Naive thymus-derived CD4-positive, alpha-beta T cell (primary cell): ENCODE data around the gene RNF4. TPM values are rescaled to one million over a fixed set of nuclear protein-coding genes. Genes with fewer than 3 reads are reported as not detected.

Experiments used
- ATAC-seq: fragments of 150-1000 bp; cut with Tn5 transposase; 2 replicates; pipeline ENCODE4 v1.10.0; 2021; ENCODE audit warnings: mild to moderate bottlenecking, moderate library complexity
- CTCF ChIA-PET: fragments of 350-600 bp; sonication (Branson Sonifier 250); formaldehyde crosslinking; loops from one replicate; lab custom pipeline; 2021; ENCODE audit warnings: antibody characterized with exemption; lab: Charles Lee
- POLR2A ChIA-PET: fragments of 350-600 bp; sonication (Branson Sonifier 250); formaldehyde crosslinking; loops from one replicate; lab custom pipeline; 2021; ENCODE audit warnings: antibody characterized with exemption, inconsistent platforms; lab: Charles Lee
- DNase-seq, 9 donors: peaks; one replicate each; pipeline versions ENCODE4 v3.0.0 to v3.0.0-alpha.2; 2020 to 2022; ENCODE audit warnings: mixed read lengths in 1 of 9
- H3K27ac ChIP-seq: one replicate; pipeline ENCODE4 v1.7.0; 2013; ENCODE audit warnings: mild to moderate bottlenecking, low read depth, low read length, moderate library complexity
- H3K27me3 ChIP-seq, 2 donors: one replicate each; pipeline ENCODE4 v1.7.0; 2013; ENCODE audit warnings: low read length in 2 of 2, mild to moderate bottlenecking in 2 of 2, moderate library complexity in 2 of 2; ENCODE audit not compliant: control insufficient read depth in 2 of 2, insufficient read depth in 2 of 2
- H3K36me3 ChIP-seq, 3 experiments: 1 replicate in 2 of 3; 2 replicates in 1 of 3; pipeline ENCODE4 v1.7.0; 2013; ENCODE audit warnings: low read length in 3 of 3, mild to moderate bottlenecking in 3 of 3, moderate library complexity in 1 of 3; ENCODE audit not compliant: insufficient read depth in 3 of 3, control insufficient read depth in 2 of 3
- H3K4me1 ChIP-seq, 2 donors: one replicate each; pipeline ENCODE4 v1.7.0; 2013; ENCODE audit warnings: low read length in 2 of 2, mild to moderate bottlenecking in 2 of 2, moderate library complexity in 1 of 2; ENCODE audit not compliant: control insufficient read depth in 2 of 2, insufficient read depth in 2 of 2
- H3K4me3 ChIP-seq: 2 replicates; pipeline ENCODE4 v1.7.0; 2013; ENCODE audit warnings: mild to moderate bottlenecking, low read length
- H3K9me3 ChIP-seq, 3 experiments: 1 replicate in 2 of 3; 2 replicates in 1 of 3; pipeline ENCODE4 v1.7.0; 2013; ENCODE audit warnings: low read length in 3 of 3; ENCODE audit not compliant: control insufficient read depth in 2 of 3
- H3K27ac Mint-ChIP-seq, 9 donors: one replicate each; pipeline ENCODE4 v1.8.0; 2020 to 2022; ENCODE audit warnings: mixed read lengths in 9 of 9, mild to moderate bottlenecking in 8 of 9, moderate library complexity in 5 of 9, inconsistent platforms in 2 of 9
- H3K27me3 Mint-ChIP-seq, 5 donors: one replicate each; pipeline ENCODE4 v1.8.0; 2021 to 2022; ENCODE audit warnings: mixed read lengths in 5 of 5, mild to moderate bottlenecking in 1 of 5
- H3K36me3 Mint-ChIP-seq, 5 donors: one replicate each; pipeline ENCODE4 v1.8.0; 2020 to 2022; ENCODE audit warnings: mixed read lengths in 5 of 5, mild to moderate bottlenecking in 3 of 5, inconsistent platforms in 1 of 5
- H3K4me1 Mint-ChIP-seq, 7 donors: one replicate each; pipeline ENCODE4 v1.8.0; 2020 to 2022; ENCODE audit warnings: mixed read lengths in 7 of 7, mild to moderate bottlenecking in 3 of 7, inconsistent platforms in 1 of 7
- H3K4me3 Mint-ChIP-seq, 10 donors: one replicate each; pipeline ENCODE4 v1.8.0; 2020 to 2022; ENCODE audit warnings: mild to moderate bottlenecking in 10 of 10, mixed read lengths in 10 of 10, moderate library complexity in 6 of 10, inconsistent platforms in 2 of 10
- H3K9me3 Mint-ChIP-seq, 11 donors: one replicate each; pipeline ENCODE4 v1.8.0; 2020 to 2022; ENCODE audit warnings: mixed read lengths in 11 of 11, mild to moderate bottlenecking in 4 of 11, inconsistent platforms in 1 of 11, moderate library complexity in 1 of 11
- intact Hi-C, 2 donors: fragments of 100-400 bp; cut with micrococcal nuclease; formaldehyde crosslinking; loops; one replicate each; pipeline ENCODE4 v1.15.1; 2023
- polyA plus RNA-seq, 2 donors: library from polyadenylated mRNA; unstranded; fragments of 300-500 nt; fragmentation: Illumina TruSeq; gene quantifications; one replicate each; pipeline ENCODE4 v1.2.3, GENCODE V29; 2021
- total RNA-seq, 6 experiments: library from RNA in 5 of 6; stranded (reverse) in 5 of 6; gene quantifications; 1 replicate in 5 of 6; 2 replicates in 1 of 6; pipeline ENCODE4 v1.2.3 and lab custom pipeline; 2021 to 2026

Gene RNF4, protein sequence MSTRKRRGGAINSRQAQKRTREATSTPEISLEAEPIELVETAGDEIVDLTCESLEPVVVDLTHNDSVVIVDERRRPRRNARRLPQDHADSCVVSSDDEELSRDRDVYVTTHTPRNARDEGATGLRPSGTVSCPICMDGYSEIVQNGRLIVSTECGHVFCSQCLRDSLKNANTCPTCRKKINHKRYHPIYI
- total RNA-seq (100 to 1,000 TPM in 1 of 5 experiments, 10 to 100 TPM in 4; 80.7 to 101 (median 91.8) TPM), polyA plus RNA-seq (10 to 100 TPM; 69.4 to 96.8 TPM), total RNA-seq (lab: John Stamatoyannopoulos, UW) (116 reads per million, percentile 87 among the genes with 10 or more reads in this experiment)

DNA sequence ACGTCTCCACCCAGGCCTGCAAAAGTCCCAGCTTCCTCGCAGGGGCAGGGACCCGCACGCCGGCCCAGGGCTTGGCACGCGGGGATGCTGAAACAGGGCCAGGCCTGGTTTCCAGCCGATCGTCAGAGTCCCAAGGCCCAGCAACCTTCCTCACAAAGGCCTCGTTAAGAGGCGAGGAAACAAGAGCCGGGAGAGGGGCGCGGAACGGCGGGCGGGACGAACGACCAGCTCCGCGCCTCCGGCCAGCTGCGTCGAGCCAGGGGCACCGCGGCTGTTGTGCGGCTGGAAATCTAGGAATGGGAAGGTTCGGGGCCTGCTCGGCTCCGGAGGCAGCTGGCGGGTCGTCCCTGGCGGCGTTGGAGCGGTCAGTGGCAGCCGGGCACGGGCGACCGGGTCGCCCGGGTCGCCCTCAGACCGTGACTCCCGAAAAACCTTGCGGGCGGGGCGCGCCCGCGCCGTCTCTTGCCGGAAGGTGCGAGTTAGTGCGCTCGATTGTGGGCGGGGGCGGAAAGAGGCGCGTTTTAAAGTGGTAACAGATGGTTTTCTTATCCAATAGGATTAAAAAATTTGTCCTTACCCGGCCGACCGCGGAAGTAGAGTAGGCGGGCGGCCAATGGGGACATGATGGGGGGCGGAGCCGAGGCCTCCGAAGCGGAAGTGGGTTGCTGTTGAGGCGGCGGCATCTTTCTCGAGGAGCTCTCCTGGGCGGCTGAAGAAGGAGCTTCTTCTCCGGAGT lies at the start of gene RNF4:
Gene RNF4 (plus strand): TSS at position 651 of the 736 bp plus-strand sequence. CDS start 21,388 bp downstream, outside the sequence.
- H3K27ac ChIP-seq = peak within 1 kb of the TSS; percentile 94
- no peaks in the 10 kb centered on the region for H3K27me3 ChIP-seq
- peaks cover 40 to 66% (median 53%) of the 10 kb centered on the region in 7 donors for H3K4me1 Mint-ChIP-seq
- peak within 1 kb of the TSS; percentile 70 for H3K4me3 ChIP-seq
- intact Hi-C loops = loop anchor here (1.0 to 5.0 kb wide), 17 partner anchors 17 to 756 kb away; partner anchors contain the start of genes CFAP99 (in 2 of the 2), FAM193A (in 2 of the 2), GRK4 (in 2 of the 2) and HAUS3 (in 2 of the 2)
- no peaks in the 10 kb centered on the region for H3K9me3 ChIP-seq
- ChIA-PET CTCF (interaction anchor here (0.9 kb wide), 1 partner anchor 19 kb away, joined by 3 read pairs; no protein-coding TSS in a partner anchor), POLR2A (interaction anchor here (0.6 to 3.4 kb wide), 26 partner anchors 9 to 785 kb away, joined by 3 to 51 read pairs (median 4); partner anchors contain the start of genes CFAP99, FAM193A, FAM53A and GRK4)
- peaks cover 0 to 14% (median 7%) of the 10 kb centered on the region in 3 experiments for H3K36me3 ChIP-seq
- H3K27me3 Mint-ChIP-seq = peaks cover 0 to 6% (median 0%) of the 10 kb centered on the region in 5 donors
- peaks cover 31 to 37% of the 10 kb centered on the region in 2 donors for H3K4me1 ChIP-seq
- no peaks in the 10 kb centered on the region for H3K9me3 Mint-ChIP-seq
- DNase-seq (peak; percentile 77 to 97 (median 96)), ATAC-seq (peak; percentile 93)
- peak within 1 kb of the TSS; percentile 95 to 98 (median 98) for H3K27ac Mint-ChIP-seq
- H3K36me3 Mint-ChIP-seq = peaks cover 0 to 29% (median 4%) of the 10 kb centered on the region in 5 donors
- peak within 1 kb of the TSS; percentile 90 to 98 (median 95) for H3K4me3 Mint-ChIP-seq

DNA sequence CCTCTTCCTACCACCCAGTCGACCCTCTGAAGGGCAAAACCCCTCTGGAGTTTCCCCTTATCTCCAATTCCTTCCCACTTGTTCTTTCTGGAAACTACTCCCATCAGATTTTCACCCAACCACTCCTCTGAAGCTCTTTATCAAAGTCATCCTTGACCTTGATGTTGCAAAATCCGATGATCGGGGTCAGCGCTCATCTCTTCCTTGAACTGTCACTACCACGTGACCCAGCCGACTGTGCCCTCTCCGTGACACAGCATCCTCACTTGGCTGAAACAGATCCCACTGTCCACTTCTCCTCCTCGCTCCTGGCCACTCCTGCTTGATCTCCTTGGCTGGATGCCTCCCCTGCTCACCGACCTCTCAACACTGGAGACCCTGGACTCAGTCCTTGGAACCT lies 49.1 kb upstream of the RNF4 start:
- no peak overlapping the region for H3K4me3 ChIP-seq
- ChIA-PET POLR2A (interaction anchor here (1.0 to 2.9 kb wide), 3 partner anchors 49 to 178 kb away, joined by 4 to 11 read pairs (median 4); partner anchors contain the start of genes HAUS3, POLN and RNF4), CTCF (interaction anchor here (0.7 kb wide), 1 partner anchor 692 kb away, joined by 3 read pairs; no protein-coding TSS in a partner anchor)
- peaks cover 24 to 37% (median 31%) of the 10 kb centered on the region in 7 donors for H3K4me1 Mint-ChIP-seq
- DNase-seq (no peak), ATAC-seq (no peak)
- H3K27ac ChIP-seq = no peak overlapping the region
- intact Hi-C loops = loop anchor here (2.0 to 10.0 kb wide), 11 partner anchors 17 to 1485 kb away; partner anchors contain the start of genes HTT (in 2 of the 2), HTT-AS (in 2 of the 2), GAK (in 1 of the 2) and GRK4 (in 1 of the 2)
- H3K27me3 ChIP-seq = no peaks in the 10 kb centered on the region
- H3K27ac Mint-ChIP-seq = peak overlapping the region in 8 of 9 donors; percentile 24 to 93 (median 72)
- peaks cover 0 to 3% (median 0%) of the 10 kb centered on the region in 5 donors for H3K36me3 Mint-ChIP-seq
- H3K9me3 Mint-ChIP-seq = peaks cover 0 to 4% (median 0%) of the 10 kb centered on the region in 11 donors
- peaks cover 8 to 67% (median 16%) of the 10 kb centered on the region in 5 donors for H3K27me3 Mint-ChIP-seq
- H3K4me3 Mint-ChIP-seq = peak overlapping the region; percentile 58 to 98 (median 90)
- no peaks in the 10 kb centered on the region for H3K9me3 ChIP-seq
- H3K4me1 ChIP-seq = peaks cover 15 to 21% of the 10 kb centered on the region in 2 donors
- H3K36me3 ChIP-seq = no peaks in the 10 kb centered on the region

DNA sequence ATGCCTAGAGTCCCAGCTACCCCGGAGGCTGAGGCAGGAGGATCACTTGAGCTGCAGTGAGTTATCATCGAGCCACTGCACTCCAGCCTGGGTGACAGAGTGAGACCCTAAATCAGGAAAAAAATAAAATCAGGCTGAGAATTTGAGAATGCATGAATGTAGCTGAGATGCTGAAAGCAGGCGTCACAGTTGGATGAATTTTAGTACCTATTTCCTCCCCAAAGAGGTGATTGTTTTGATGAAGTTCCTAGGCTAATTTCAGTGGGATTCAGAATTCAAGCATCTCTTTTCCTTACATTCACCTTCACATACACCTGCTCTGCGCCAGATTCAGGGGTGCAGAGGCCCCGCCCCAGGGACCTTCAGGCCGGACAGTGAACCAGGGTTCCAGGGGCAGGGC lies 47.0 kb upstream of the RNF4 start:
- no peak for DNase-seq
- Mint-ChIP-seq H3K36me3 (no peaks in the 10 kb centered on the region), H3K9me3 (peaks cover 0 to 4% (median 0%) of the 10 kb centered on the region in 11 donors), H3K4me1 (peaks cover 15 to 23% (median 18%) of the 10 kb centered on the region in 7 donors), H3K27me3 (peaks cover 8 to 51% (median 21%) of the 10 kb centered on the region in 5 donors), H3K27ac (no peak overlapping the region), H3K4me3 (no peak overlapping the region)
- H3K27me3 ChIP-seq = no peaks in the 10 kb centered on the region
- POLR2A ChIA-PET = no interaction called here
- peaks cover 6 to 12% of the 10 kb centered on the region in 2 donors for H3K4me1 ChIP-seq
- no peaks in the 10 kb centered on the region for H3K36me3 ChIP-seq
- ATAC-seq = no peak
- no peak overlapping the region for H3K4me3 ChIP-seq
- CTCF ChIA-PET = interaction anchor here (0.7 to 1.0 kb wide), 3 partner anchors 30 to 160 kb away, joined by 3 to 5 read pairs (median 3); partner anchors contain the start of gene MXD4
- no peaks in the 10 kb centered on the region for H3K9me3 ChIP-seq
- H3K27ac ChIP-seq = no peak overlapping the region
- intact Hi-C loops = no loop called here

DNA sequence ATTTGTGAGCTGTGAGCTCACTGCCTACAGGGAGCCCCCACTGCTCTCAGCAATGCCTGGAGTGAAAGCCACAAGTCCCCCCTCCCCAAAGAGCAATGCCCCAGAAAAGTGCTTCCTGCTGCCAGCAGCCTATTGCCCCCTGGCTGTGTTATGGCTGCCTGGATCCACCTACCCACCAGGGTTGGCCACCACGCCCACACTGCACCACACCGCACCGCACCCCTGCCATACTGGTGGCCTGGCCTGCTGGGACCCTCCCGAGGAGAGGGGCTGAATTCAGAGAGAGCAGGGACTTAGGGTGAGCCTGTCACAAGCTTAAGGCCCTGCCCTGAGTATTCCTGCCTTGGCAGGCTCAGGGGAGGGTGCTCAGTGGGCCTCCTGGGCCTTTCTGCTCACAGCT lies 45.8 kb upstream of the RNF4 start:
- Mint-ChIP-seq H3K27ac (no peak overlapping the region), H3K4me3 (no peak overlapping the region), H3K9me3 (peaks cover 0 to 3% (median 0%) of the 10 kb centered on the region in 11 donors), H3K4me1 (peaks cover 13 to 17% (median 15%) of the 10 kb centered on the region in 7 donors), H3K36me3 (no peaks in the 10 kb centered on the region), H3K27me3 (peaks cover 8 to 45% (median 21%) of the 10 kb centered on the region in 5 donors)
- H3K4me3 ChIP-seq = no peak overlapping the region
- no peaks in the 10 kb centered on the region for H3K9me3 ChIP-seq
- peaks cover 6 to 10% of the 10 kb centered on the region in 2 donors for H3K4me1 ChIP-seq
- intact Hi-C loops = no loop called here
- H3K27me3 ChIP-seq = no peaks in the 10 kb centered on the region
- no peaks in the 10 kb centered on the region for H3K36me3 ChIP-seq
- ChIA-PET CTCF (interaction anchor here (1.0 kb wide), 1 partner anchor 29 kb away, joined by 3 read pairs; no protein-coding TSS in a partner anchor), POLR2A (no interaction called here)
- H3K27ac ChIP-seq = no peak overlapping the region
- DNase-seq (no peak), ATAC-seq (no peak)

DNA sequence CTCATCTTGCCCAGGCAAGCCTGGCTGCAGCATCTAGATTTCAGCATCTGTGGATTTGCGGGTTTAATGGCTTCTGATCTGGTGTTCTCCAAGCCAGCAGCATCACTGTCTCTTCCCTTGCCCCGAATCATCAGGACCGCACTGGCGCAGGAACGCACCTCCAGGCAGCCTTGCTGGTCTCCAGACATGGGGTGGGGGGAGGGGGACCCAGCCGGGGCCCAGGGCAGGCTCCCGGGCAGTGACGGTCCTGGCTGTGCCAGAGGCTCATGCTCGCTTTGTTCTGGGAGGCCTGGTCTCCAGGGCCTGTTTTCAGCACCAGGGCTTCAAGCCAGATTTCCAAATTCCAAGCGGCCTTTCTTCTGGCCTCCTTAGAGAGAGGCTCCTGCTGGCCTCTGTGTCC lies 45.2 kb upstream of the RNF4 start:
- no peaks in the 10 kb centered on the region for H3K9me3 ChIP-seq
- ChIA-PET CTCF (no interaction called here), POLR2A (no interaction called here)
- Mint-ChIP-seq H3K27me3 (peaks cover 8 to 45% (median 21%) of the 10 kb centered on the region in 5 donors), H3K27ac (no peak overlapping the region), H3K9me3 (peaks cover 0 to 3% (median 0%) of the 10 kb centered on the region in 11 donors), H3K4me3 (no peak overlapping the region), H3K4me1 (peaks cover 13 to 18% (median 15%) of the 10 kb centered on the region in 7 donors), H3K36me3 (no peaks in the 10 kb centered on the region)
- no peak for ATAC-seq
- no peaks in the 10 kb centered on the region for H3K36me3 ChIP-seq
- H3K27me3 ChIP-seq = no peaks in the 10 kb centered on the region
- intact Hi-C loops = no loop called here
- DNase-seq = peak in 1 of 9 donors; percentile 4
- H3K4me3 ChIP-seq = no peak overlapping the region
- H3K4me1 ChIP-seq = peaks cover 6 to 10% of the 10 kb centered on the region in 2 donors
- H3K27ac ChIP-seq = no peak overlapping the region

DNA sequence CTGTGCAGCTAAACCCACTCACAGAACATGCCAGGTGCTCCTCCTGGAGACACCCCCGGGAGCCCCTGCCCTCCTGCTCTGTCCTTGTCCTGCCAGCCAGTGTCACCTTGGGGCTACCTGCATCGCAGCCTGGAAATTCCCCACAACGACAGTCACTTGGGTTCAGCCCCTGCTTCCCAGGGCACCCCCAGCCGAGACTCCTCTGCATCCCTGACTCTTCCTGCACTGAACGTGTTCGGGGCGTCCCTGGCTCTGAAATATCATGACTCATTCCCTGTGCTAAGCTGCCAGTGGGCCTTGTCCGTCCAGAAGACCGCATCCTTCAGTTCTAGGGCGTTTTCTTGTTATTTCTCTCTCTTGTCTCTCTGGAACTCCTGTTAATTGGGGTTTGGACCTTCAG lies 44.3 kb upstream of the RNF4 start:
- no peaks in the 10 kb centered on the region for H3K9me3 ChIP-seq
- DNase-seq (peak in 1 of 9 donors; percentile 2), ATAC-seq (no peak)
- Mint-ChIP-seq H3K9me3 (peaks cover 0 to 3% (median 0%) of the 10 kb centered on the region in 11 donors), H3K27ac (peak overlapping the region in 1 of 9 donors; percentile 21), H3K4me1 (peaks cover 7 to 12% (median 8%) of the 10 kb centered on the region in 7 donors), H3K27me3 (peaks cover 8 to 39% (median 21%) of the 10 kb centered on the region in 5 donors), H3K4me3 (no peak overlapping the region), H3K36me3 (no peaks in the 10 kb centered on the region)
- H3K27me3 ChIP-seq = no peaks in the 10 kb centered on the region
- H3K4me1 ChIP-seq = peaks cover 2% of the 10 kb centered on the region in 2 donors
- POLR2A ChIA-PET = no interaction called here
- H3K36me3 ChIP-seq = no peaks in the 10 kb centered on the region
- H3K27ac ChIP-seq = no peak overlapping the region
- no peak overlapping the region for H3K4me3 ChIP-seq
- intact Hi-C loops = no loop called here
- CTCF ChIA-PET = no interaction called here
